Ramos (cell line): Measurements from ENCODE around the gene AUTS2.

Experiments used
- in situ Hi-C: fragments of 300-500 bp; cut with MboI; formaldehyde crosslinking; loops from one replicate; pipeline ENCODE4 v1.14.3; 2022; ENCODE audit warnings: low sequenced_read_pairs; ENCODE audit not compliant: unreplicated experiment

AUTS2 gene

DNA sequence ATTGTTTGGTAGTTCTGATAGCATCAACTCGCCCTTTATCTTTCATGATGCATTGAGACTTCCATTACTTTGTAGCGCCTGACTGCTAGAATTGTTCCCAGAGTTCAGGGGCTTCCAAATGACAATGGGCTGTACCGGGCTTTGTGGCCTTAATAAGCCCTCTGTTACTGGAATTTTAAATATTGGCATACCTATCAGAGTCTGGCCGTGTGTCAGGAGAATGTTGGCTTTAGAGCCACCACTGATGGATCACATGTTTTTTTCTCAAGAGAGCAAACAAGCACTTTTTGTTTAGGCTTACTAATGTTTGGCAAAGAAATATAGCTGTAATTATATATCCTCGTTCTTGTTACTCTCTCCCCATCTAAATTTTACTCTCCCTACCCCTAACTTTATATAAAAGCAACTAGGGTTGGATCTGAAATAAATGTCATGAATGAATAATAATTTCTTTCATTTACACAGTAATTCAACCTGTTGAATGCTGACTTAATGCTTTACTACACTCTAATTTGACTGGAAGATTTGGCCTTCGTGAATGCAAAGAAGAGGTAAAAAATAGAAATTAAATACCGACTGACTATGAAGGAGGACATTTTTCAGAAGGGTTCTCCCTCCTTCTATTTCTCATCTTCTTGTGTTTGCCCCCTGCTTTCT lies 396.7 kb downstream of the AUTS2 start:
- in situ Hi-C loops = no loop called here

DNA sequence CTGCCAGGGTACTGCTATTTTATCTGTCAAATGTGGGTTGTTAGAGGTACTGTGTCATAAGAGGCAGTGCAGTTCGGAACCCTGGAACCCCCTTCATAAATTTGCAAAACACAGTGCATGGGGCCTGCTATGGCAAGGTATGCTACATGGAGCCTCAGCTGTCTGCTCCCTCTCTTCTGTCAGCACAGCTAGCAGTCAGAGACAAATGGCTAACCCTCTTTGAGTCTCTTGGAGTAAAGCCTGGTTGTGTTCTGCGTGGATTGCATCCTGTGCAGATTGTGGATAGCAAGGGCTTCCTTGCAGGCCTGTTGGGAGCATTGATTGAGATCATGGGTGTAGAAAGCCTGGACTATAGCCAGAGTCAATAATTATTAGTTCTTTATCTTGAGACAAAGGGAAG lies 397.8 kb downstream of the AUTS2 start:
- in situ Hi-C loops = no loop called here

DNA sequence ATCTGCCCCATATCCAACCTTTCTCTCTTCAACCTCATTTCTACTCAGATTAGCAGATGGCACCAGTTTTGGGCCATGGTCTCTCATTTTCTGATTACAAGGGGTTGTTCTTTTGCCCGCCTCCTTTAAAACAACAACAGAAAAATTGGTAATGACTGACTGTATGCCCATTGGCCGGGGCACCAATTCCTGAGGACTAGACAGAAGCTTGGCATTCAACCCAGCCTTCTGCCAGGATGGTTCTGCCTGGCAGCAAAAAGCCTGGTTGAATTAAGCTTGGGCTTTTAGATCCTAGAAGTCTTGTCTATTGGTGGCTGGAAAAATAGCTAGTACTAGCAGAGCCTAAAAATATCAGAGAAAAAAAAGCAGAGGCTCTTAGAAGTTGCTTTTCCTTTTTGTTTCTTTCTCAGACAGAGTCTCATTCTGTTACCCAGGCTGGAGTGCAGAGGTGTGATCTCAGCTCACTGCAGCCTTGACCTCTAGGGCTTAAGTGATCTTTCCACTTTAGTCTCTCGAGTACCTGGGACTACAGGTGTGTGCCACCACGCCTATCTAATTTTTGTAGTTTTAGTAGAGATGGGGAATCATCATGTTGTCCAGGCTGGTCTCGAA lies 402.6 kb downstream of the AUTS2 start:
- in situ Hi-C loops = no loop called here

- in situ Hi-C loops = no loop called here
Observed at GRCh38 chr7:70005480-70005879, 407.2 kb downstream of the AUTS2 start.

DNA sequence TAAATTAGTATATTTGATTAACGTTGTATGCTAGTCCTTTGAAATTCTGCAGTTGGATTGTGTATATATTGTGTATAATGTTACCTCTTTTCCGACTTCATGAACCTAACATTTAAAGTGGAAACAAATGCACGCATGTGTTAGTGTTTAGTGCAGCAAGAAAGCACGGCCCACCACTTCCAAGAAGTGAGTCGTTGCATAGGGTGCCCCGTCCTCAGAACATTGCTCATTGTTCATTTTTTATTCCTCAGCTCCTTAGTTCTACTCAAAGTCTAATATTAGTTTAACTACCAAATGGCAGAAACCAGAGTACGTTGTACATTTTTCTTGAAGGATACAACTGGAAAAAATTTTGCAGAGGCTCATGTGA lies 407.6 kb downstream of the AUTS2 start:
- in situ Hi-C loops = no loop called here

GRCh38 chr7:70006261-70006920 lies 408.1 kb downstream of the AUTS2 start:
- in situ Hi-C loops = no loop called here

DNA sequence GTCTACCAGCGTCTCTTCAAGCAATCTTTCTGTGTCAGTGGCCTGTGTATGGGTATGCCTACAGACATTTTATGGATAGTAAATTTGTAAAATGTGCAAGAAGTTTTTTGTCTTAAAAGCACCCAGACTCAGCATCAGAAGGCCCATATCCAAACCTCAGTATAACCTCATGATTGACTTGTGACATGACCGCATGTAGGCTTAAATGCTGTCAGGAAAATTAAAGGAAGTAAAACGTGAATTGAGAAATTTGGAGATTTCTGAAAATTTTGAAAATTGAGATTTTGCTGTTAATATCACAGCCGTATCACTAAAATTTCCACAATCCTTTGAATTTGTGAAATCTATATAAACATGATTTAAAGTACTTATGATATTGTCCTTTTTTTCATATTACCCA lies 410.2 kb downstream of the AUTS2 start:
- in situ Hi-C loops = no loop called here

- in situ Hi-C loops = no loop called here
Observed at GRCh38 chr7:70014472-70015177, 416.4 kb downstream of the AUTS2 start.

GRCh38 chr7:70015353-70015752 lies 417.1 kb downstream of the AUTS2 start:
- in situ Hi-C loops = no loop called here

- in situ Hi-C loops = no loop called here
Observed at GRCh38 chr7:70016044-70016770, 417.9 kb downstream of the AUTS2 start.

DNA sequence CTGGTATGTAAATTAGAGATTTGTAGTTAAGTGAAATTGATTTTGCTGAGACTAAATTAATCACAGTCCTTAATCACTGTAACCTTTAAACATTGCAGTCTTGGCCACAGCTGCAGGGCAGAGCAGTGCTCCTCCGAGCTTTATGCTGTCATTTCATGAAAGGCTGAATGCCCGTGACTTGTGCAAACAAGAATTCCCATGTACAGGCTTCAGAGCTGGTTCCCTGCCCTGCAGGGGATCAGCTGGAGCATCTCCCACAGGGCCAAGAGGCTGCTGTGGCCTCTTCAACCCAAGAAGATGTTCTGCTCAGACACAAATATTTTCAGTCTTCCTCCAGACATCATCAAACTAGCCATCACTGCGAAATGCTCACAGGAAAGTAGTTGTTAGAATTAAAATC lies 419.1 kb downstream of the AUTS2 start:
- in situ Hi-C loops = no loop called here

DNA sequence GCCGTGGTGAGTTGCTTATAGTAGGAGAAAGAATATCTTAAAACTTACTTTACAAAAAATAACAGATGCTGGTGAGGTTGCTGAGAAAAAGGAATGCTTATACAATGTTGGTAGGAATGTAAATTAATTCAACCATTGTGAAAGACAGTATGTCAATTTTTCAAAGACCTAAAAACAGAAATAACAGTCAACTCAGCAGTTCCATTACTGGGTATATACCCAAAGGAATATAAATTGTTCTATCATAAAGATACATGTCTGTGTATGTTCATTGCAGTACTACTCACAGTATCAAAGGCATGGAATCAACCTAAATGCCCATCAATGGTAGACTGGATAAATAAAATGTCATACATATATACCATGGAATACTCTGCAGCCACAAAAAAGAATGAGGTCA lies 420.4 kb downstream of the AUTS2 start:
- in situ Hi-C loops = no loop called here

DNA sequence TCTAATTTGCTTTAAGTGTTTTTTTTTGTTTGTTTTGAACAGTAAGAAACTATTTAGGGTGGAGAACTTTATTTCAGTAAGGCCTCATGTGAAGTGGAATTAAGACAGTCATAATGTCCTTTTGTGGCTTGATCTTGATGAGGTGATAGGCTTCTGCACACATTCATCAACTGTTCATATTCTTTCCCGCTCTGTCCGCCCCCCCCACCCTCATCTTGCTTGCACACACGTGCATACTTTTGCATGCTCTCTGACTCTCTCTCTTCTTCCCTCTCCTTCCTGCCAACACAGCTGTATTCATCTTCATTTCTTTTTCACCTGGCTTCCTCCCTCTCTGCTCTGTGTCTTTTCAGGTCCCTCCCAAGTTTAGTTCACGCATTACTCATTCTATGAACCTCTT lies 429.6 kb downstream of the AUTS2 start:
- in situ Hi-C loops = no loop called here

DNA sequence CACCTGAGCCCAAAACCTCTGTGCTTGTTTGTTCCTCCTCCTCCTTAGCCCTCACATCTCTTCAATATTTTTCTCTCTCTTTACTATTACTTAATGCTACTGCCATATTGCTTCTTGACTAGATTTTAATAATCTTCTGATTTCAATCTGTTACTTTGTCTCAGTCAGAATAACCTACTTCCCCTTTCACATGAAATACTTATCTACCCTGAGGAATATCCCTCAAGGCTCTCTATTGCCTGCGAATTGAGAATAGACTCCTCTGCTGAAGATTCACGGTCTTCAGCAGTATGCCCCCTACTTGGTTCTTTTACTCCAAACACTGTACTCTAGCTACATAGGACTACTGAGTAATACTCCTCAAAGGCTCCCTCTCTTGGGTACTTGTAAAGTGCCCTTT lies 430.3 kb downstream of the AUTS2 start:
- in situ Hi-C loops = no loop called here

GRCh38 chr7:70029993-70030392 lies 431.7 kb downstream of the AUTS2 start:
- in situ Hi-C loops = no loop called here

DNA sequence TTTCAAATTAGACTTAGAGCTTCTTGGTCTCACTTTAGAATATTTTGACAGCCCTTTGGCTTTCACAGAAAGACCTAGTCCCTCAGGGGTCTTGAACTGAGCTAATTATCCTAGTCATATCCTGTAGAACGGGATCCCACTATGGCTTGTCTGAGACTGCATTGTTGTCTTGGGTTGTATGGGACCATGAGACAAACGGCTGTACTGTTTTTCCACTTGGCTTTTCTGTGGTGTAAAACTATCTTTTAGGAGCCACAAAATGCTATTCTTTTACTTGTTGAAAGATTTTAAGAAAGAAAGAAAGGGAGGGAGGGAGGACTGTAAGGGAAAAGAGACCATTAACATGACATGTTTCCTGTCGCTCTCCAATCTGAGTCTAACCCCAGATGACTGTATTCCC lies 432.5 kb downstream of the AUTS2 start:
- in situ Hi-C loops = no loop called here

GRCh38 chr7:70031245-70031644 lies 433.0 kb downstream of the AUTS2 start:
- in situ Hi-C loops = no loop called here

GRCh38 chr7:70032649-70033048 lies 434.4 kb downstream of the AUTS2 start:
- in situ Hi-C loops = no loop called here

GRCh38 chr7:70033226-70033625 lies 435.0 kb downstream of the AUTS2 start:
- in situ Hi-C loops = no loop called here

DNA sequence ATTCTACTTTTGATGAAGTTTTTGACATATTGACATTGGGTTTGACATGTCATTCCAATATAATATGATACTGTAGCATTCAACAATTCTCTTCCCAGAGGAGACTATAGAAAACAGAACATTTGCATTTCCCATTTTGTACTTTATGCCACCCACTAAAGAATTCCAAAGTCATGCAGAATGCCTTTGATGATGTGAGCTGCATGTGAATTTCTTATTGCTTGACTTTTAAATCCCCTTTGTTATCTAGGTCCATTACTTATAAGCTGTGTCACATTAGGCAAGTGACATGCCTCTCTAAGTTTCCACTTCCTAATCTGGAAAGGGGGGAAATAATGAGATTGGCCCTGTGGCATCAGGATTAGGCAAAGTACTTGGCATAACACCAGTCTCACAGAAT lies 436.7 kb downstream of the AUTS2 start:
- in situ Hi-C loops = no loop called here

- in situ Hi-C loops = no loop called here
Observed at GRCh38 chr7:70035519-70035918, 437.2 kb downstream of the AUTS2 start.
